Measurements from ENCODE around the gene GRIN2C. TPM values are rescaled to one million over a fixed set of nuclear protein-coding genes. Genes with fewer than 3 reads are reported as not detected.

GRIN2C gene
- total RNA-seq, 1 donor from 2014 or later, result 1.0 TPM

GRCh38 chr17:74840989-74841666 lies 18.6 kb downstream of the GRIN2C start:
- Mint-ChIP-seq H3K4me3 (ENCODE audit: unreplicated experiment) (no peak overlapping the region), H3K27ac (ENCODE audit: unreplicated experiment) (no peak overlapping the region)

DNA sequence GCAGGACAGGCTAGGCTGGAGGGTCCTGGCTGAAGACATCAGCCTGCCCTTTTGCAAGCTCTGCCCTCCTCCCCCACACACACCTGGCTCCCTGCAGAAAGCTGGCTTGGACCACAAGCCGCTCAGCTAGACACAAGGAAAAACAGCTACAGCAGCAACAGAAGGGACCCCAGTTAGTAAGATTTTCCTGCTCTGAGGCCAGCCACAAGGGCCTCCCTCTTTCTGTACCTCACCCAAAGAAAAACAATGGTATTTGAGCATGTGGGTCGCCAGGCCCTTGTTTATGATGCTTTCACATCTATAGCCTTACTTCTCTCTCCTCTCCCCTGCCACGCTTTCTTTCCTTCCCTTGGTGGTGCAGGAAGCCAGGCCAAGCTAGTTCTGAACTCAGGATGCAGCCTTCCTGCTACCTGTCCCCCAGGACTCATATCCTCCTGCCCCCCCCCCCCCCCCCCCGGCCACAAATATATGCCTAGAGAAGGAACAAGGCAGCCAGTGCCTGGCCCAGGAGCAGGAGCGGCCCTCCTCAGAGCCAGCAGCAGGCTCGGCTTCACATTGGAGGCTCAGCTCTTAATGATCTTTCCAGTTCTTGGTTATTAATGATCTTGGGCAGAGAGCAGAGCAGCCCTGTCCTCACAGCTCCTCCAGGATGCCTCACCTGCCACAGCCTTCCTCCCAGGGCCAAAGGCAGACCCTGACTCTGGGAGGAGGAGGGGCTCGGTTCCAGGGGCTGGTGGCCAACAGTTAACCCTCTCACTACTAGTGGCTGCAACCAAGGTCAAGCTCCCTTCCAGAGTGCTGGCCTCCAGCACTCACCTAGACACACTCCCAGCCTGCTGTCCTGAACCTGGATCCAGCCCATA lies 19.5 kb downstream of the GRIN2C start:
- H3K27me3 Mint-ChIP-seq (ENCODE audit: low read depth, unreplicated experiment), result peaks cover 15% of the 10 kb centered on the region

More at GRCh38 chr17:74840989-74841666, 18.6 kb downstream of the GRIN2C start:
- Histone ChIP-seq H3K36me3 (ENCODE audit: insufficient read depth, low read length) (no peaks in the 10 kb centered on the region), H3K9me3 (ENCODE audit: insufficient read depth, low read depth, low read length) (no peaks in the 10 kb centered on the region), H3K4me2 (ENCODE audit: low read length) (no peak overlapping the region), H3K9ac (ENCODE audit: low read length) (no peak overlapping the region), H3K4me3 (ENCODE audit: insufficient read depth, low read depth, low read length) (no peak overlapping the region), H4K20me1 (ENCODE audit: insufficient read depth, low read length) (no peaks in the 10 kb centered on the region), H3K27me3 (ENCODE audit: insufficient read depth, low read length) (peaks cover 3% of the 10 kb centered on the region), H3K79me2 (ENCODE audit: insufficient read depth, low read length) (no peaks in the 10 kb centered on the region), H3K4me1 (ENCODE audit: insufficient read depth, low read length) (peaks cover 14% of the 10 kb centered on the region), H2AFZ (ENCODE audit: low read depth, low read length) (no peak overlapping the region), H3K27ac (ENCODE audit: low read depth, low read length) (no peak overlapping the region)
- no peaks in the 10 kb centered on the region for H3K9me3 Mint-ChIP-seq (ENCODE audit: unreplicated experiment)
- DNase-seq (ENCODE audit: low read depth) (no peak), FAIRE-seq (no peak)
- peaks cover 10% of the 10 kb centered on the region for H3K4me1 Mint-ChIP-seq (ENCODE audit: low read depth, unreplicated experiment)
- H3K27me3 Mint-ChIP-seq (ENCODE audit: low read depth, unreplicated experiment), result peaks cover 21% of the 10 kb centered on the region
- TF ChIP-seq, protein P1, sequence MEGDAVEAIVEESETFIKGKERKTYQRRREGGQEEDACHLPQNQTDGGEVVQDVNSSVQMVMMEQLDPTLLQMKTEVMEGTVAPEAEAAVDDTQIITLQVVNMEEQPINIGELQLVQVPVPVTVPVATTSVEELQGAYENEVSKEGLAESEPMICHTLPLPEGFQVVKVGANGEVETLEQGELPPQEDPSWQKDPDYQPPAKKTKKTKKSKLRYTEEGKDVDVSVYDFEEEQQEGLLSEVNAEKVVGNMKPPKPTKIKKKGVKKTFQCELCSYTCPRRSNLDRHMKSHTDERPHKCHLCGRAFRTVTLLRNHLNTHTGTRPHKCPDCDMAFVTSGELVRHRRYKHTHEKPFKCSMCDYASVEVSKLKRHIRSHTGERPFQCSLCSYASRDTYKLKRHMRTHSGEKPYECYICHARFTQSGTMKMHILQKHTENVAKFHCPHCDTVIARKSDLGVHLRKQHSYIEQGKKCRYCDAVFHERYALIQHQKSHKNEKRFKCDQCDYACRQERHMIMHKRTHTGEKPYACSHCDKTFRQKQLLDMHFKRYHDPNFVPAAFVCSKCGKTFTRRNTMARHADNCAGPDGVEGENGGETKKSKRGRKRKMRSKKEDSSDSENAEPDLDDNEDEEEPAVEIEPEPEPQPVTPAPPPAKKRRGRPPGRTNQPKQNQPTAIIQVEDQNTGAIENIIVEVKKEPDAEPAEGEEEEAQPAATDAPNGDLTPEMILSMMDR (IDR thresholded peaks at IDR 0.05; ENCODE audit: insufficient read depth, low read depth, low read length), result no peak
- H3K36me3 Mint-ChIP-seq (ENCODE audit: low read depth, unreplicated experiment), result peaks cover 3% of the 10 kb centered on the region

More for the DNA sequence above, 19.5 kb downstream of the GRIN2C start:
- Mint-ChIP-seq H3K36me3 (ENCODE audit: low read depth, unreplicated experiment) (peaks cover 8% of the 10 kb centered on the region), H3K9me3 (ENCODE audit: unreplicated experiment) (no peaks in the 10 kb centered on the region), H3K4me3 (ENCODE audit: unreplicated experiment) (no peak overlapping the region), H3K4me1 (ENCODE audit: low read depth, unreplicated experiment) (peaks cover 10% of the 10 kb centered on the region), H3K27ac (ENCODE audit: unreplicated experiment) (peak overlapping the region; percentile 58)
- no peaks in the 10 kb centered on the region for H3K9me3 ChIP-seq (ENCODE audit: insufficient read depth, low read depth, low read length)
- TF ChIP-seq, protein P1 (IDR thresholded peaks at IDR 0.05; ENCODE audit: insufficient read depth, low read depth, low read length), result no peak
- TF ChIP-seq EZH2 (IDR thresholded peaks at IDR 0.05; ENCODE audit: insufficient read depth, low read length), result no peak
- H3K27me3 ChIP-seq (ENCODE audit: insufficient read depth, low read length), result peaks cover 3% of the 10 kb centered on the region
- H3K79me2 ChIP-seq (ENCODE audit: insufficient read depth, low read length), result no peaks in the 10 kb centered on the region
- no peak overlapping the region for H3K27ac ChIP-seq (ENCODE audit: low read depth, low read length)
- no peak overlapping the region for H3K4me2 ChIP-seq (ENCODE audit: low read length)
- H2AFZ ChIP-seq (ENCODE audit: low read depth, low read length), result no peak overlapping the region
- H4K20me1 ChIP-seq (ENCODE audit: insufficient read depth, low read length), result no peaks in the 10 kb centered on the region
- H3K4me1 ChIP-seq (ENCODE audit: insufficient read depth, low read length), result peaks cover 14% of the 10 kb centered on the region
- H3K9ac ChIP-seq (ENCODE audit: low read length), result no peak overlapping the region
- H3K36me3 ChIP-seq (ENCODE audit: insufficient read depth, low read length), result no peaks in the 10 kb centered on the region
- no peak for FAIRE-seq
- no peak for DNase-seq (ENCODE audit: low read depth)
- no peak overlapping the region for H3K4me3 ChIP-seq (ENCODE audit: insufficient read depth, low read depth, low read length)
